ENCODE measurements around the gene MMP11.

Gene MMP11

GRCh38 chr22:23780146-23780748 lies 7.6 kb downstream of the MMP11 start:
- DNase-seq: no peak

- DNase-seq: peak in 49 of 51 donors; percentile 12 to 92 (median 69)
These were observed 8.4 kb downstream of the MMP11 start for GRCh38 chr22:23781065-23781464.

GRCh38 chr22:23781511-23782183 lies 9.0 kb downstream of the MMP11 start:
- peak in 4 of 51 donors; percentile 10 to 31 (median 24) for DNase-seq

GRCh38 chr22:23782252-23782651 lies 9.6 kb downstream of the MMP11 start:
- DNase-seq: no peak

GRCh38 chr22:23782703-23783102 lies 10.1 kb downstream of the MMP11 start:
- no peak for DNase-seq

GRCh38 chr22:23783265-23784150 lies 10.9 kb downstream of the MMP11 start:
- DNase-seq: no peak

GRCh38 chr22:23784215-23784732 lies 11.6 kb downstream of the MMP11 start:
- no peak for DNase-seq

GRCh38 chr22:23786261-23786710 lies 13.6 kb downstream of the MMP11 start:
- DNase-seq: peak in 1 of 51 donors; percentile 53

- DNase-seq: peak in 49 of 51 donors; percentile 28 to 88 (median 70)
These were observed 14.3 kb downstream of the MMP11 start, which contains the start of gene SMARCB1 for GRCh38 chr22:23786752-23787599. TSS of gene SMARCB1 (plus strand) at chr22:23786966. CDS start at chr22:23787170, 204 bp downstream.

GRCh38 chr22:23787600-23787896 lies 14.9 kb downstream of the MMP11 start:
- no peak for DNase-seq

- DNase-seq: no peak
These were observed 15.3 kb downstream of the MMP11 start for GRCh38 chr22:23787910-23788309.

- DNase-seq: no peak
These were observed 16.5 kb downstream of the MMP11 start for GRCh38 chr22:23789121-23789520.

- peak in 8 of 51 donors; percentile 15 to 33 (median 17) for DNase-seq
These were observed 17.0 kb downstream of the MMP11 start for GRCh38 chr22:23789638-23790037.

GRCh38 chr22:23790819-23791737 lies 18.4 kb downstream of the MMP11 start:
- DNase-seq: no peak

- DNase-seq: no peak
These were observed 19.3 kb downstream of the MMP11 start for GRCh38 chr22:23791738-23792645.

- no peak for DNase-seq
These were observed 20.7 kb downstream of the MMP11 start for GRCh38 chr22:23793326-23793725.

GRCh38 chr22:23796461-23796860 lies 23.8 kb downstream of the MMP11 start:
- no peak for DNase-seq

Data from hypothalamus (tissue), 51 donors.